Activated naive CD8-positive, alpha-beta T cell treated with anti-CD3 and anti-CD28 coated beads, Interleukin-2, amount 10 ng/mL, durations not matched to agents 7 days and 5 days (primary cell): ENCODE data around the gene ZNF714. TPM values are rescaled to one million over a fixed set of nuclear protein-coding genes. Genes with fewer than 3 reads are reported as not detected.
A peak's percentile ranks its signal among the peaks of the same experiment; 100 is the strongest.

Source experiments
- ATAC-seq: fragments of 150-1000 bp; cut with Tn5 transposase; one replicate; pipeline ENCODE4 v1.10.0; 2021; ENCODE audit warnings: low read depth, moderate library complexity
- POLR2A ChIA-PET: fragments of 350-600 bp; sonication (Branson Sonifier 250); formaldehyde crosslinking; loops from one replicate; lab custom pipeline; 2021; ENCODE audit warnings: antibody characterized with exemption; lab: Charles Lee
- DNase-seq: peaks from one replicate; pipeline ENCODE4 v3.0.0; 2021
- H3K27ac Mint-ChIP-seq: one replicate; pipeline ENCODE4 v1.8.0; 2022; ENCODE audit warnings: mild to moderate bottlenecking, mixed read lengths
- H3K27me3 Mint-ChIP-seq: one replicate; pipeline ENCODE4 v1.8.0; 2022; ENCODE audit warnings: mild to moderate bottlenecking, moderate library complexity, mixed read lengths
- H3K36me3 Mint-ChIP-seq: one replicate; pipeline ENCODE4 v1.8.0; 2021; ENCODE audit warnings: mild to moderate bottlenecking, mixed read lengths
- H3K4me1 Mint-ChIP-seq: one replicate; pipeline ENCODE4 v1.8.0; 2021; ENCODE audit warnings: mixed read lengths
- H3K4me3 Mint-ChIP-seq: one replicate; pipeline ENCODE4 v1.8.0; 2022; ENCODE audit warnings: mild to moderate bottlenecking, moderate library complexity, mixed read lengths
- H3K9me3 Mint-ChIP-seq: one replicate; pipeline ENCODE4 v1.8.0; 2021; ENCODE audit warnings: mixed read lengths
- total RNA-seq, 2 experiments: library from RNA; stranded (reverse); gene quantifications; one replicate each; pipeline ENCODE4 v1.2.3, GENCODE V29; 2021

ZNF714 gene
- total RNA-seq, 2 experiments from 2014 or later: 25.1 to 26.6 TPM

GRCh38 chr19:21141787-21142464 lies 59.9 kb downstream of the ZNF714 start, which contains the start of gene ZNF431:
TSS of gene ZNF431 (plus strand) at chr19:21142040. CDS start at chr19:21142184, 144 bp downstream.
- Mint-ChIP-seq H3K36me3 (peaks cover 51% of the 10 kb centered on the region), H3K27me3 (no peaks in the 10 kb centered on the region), H3K4me3 (peak within 1 kb of the TSS; percentile 96), H3K9me3 (peaks cover 12% of the 10 kb centered on the region), H3K27ac (peak within 1 kb of the TSS; percentile 97), H3K4me1 (peaks cover 15% of the 10 kb centered on the region)
- POLR2A ChIA-PET: interaction anchor here (0.6 to 2.7 kb wide), 19 partner anchors 8 to 1276 kb away, joined by 3 to 19 read pairs (median 5); partner anchors contain the start of genes ZNF253, ZNF429, ZNF43 and ZNF430
- ATAC-seq (peak; percentile 99), DNase-seq (peak; percentile 84)

- H3K36me3 Mint-ChIP-seq: peaks cover 64% of the 10 kb centered on the region
- peaks cover 19% of the 10 kb centered on the region for H3K9me3 Mint-ChIP-seq
- peaks cover 16% of the 10 kb centered on the region for H3K4me1 Mint-ChIP-seq
- H3K27me3 Mint-ChIP-seq: no peaks in the 10 kb centered on the region
- ATAC-seq (no peak), DNase-seq (no peak)
- peak overlapping the region; percentile 42 for H3K27ac Mint-ChIP-seq
- H3K4me3 Mint-ChIP-seq: peak overlapping the region; percentile 47
- POLR2A ChIA-PET: interaction anchor here (1.0 to 2.7 kb wide), 2 partner anchors 58 to 144 kb away, joined by 3 to 16 read pairs; no protein-coding TSS in a partner anchor
Measured at GRCh38 chr19:21143428-21143827, 61.4 kb downstream of the ZNF714 start.

GRCh38 chr19:21143854-21144253 lies 61.9 kb downstream of the ZNF714 start:
- no peak overlapping the region for H3K27ac Mint-ChIP-seq
- peaks cover 16% of the 10 kb centered on the region for H3K4me1 Mint-ChIP-seq
- POLR2A ChIA-PET: interaction anchor here (0.6 to 2.7 kb wide), 2 partner anchors 95 to 144 kb away, joined by 3 to 16 read pairs; no protein-coding TSS in a partner anchor
- H3K9me3 Mint-ChIP-seq: peaks cover 21% of the 10 kb centered on the region
- H3K36me3 Mint-ChIP-seq: peaks cover 68% of the 10 kb centered on the region
- H3K27me3 Mint-ChIP-seq: no peaks in the 10 kb centered on the region
- ATAC-seq: no peak
- no peak overlapping the region for H3K4me3 Mint-ChIP-seq
- no peak for DNase-seq

GRCh38 chr19:21147540-21147939 lies 65.5 kb downstream of the ZNF714 start:
- no peak overlapping the region for H3K4me3 Mint-ChIP-seq
- H3K9me3 Mint-ChIP-seq: peaks cover 21% of the 10 kb centered on the region
- POLR2A ChIA-PET: interaction anchor here (0.6 kb wide), 1 partner anchor 86 kb away, joined by 5 read pairs; no protein-coding TSS in a partner anchor
- DNase-seq (no peak), ATAC-seq (no peak)
- H3K27ac Mint-ChIP-seq: no peak overlapping the region
- H3K27me3 Mint-ChIP-seq: no peaks in the 10 kb centered on the region
- peaks cover 94% of the 10 kb centered on the region for H3K36me3 Mint-ChIP-seq
- H3K4me1 Mint-ChIP-seq: peaks cover 22% of the 10 kb centered on the region

GRCh38 chr19:21148681-21149080 lies 66.7 kb downstream of the ZNF714 start:
- H3K9me3 Mint-ChIP-seq: peaks cover 21% of the 10 kb centered on the region
- no peak overlapping the region for H3K4me3 Mint-ChIP-seq
- H3K36me3 Mint-ChIP-seq: peaks cover 97% of the 10 kb centered on the region
- H3K27ac Mint-ChIP-seq: no peak overlapping the region
- POLR2A ChIA-PET: no interaction called here
- ATAC-seq: no peak
- no peaks in the 10 kb centered on the region for H3K27me3 Mint-ChIP-seq
- peaks cover 12% of the 10 kb centered on the region for H3K4me1 Mint-ChIP-seq
- DNase-seq: no peak

GRCh38 chr19:21149877-21150276 lies 67.9 kb downstream of the ZNF714 start:
- H3K27ac Mint-ChIP-seq: no peak overlapping the region
- peaks cover 21% of the 10 kb centered on the region for H3K9me3 Mint-ChIP-seq
- ATAC-seq (no peak), DNase-seq (no peak)
- H3K27me3 Mint-ChIP-seq: no peaks in the 10 kb centered on the region
- POLR2A ChIA-PET: interaction anchor here (0.8 kb wide), 1 partner anchor 8 kb away, joined by 3 read pairs; the partner anchor contains the start of gene ZNF431
- H3K4me1 Mint-ChIP-seq: peaks cover 11% of the 10 kb centered on the region
- H3K36me3 Mint-ChIP-seq: peaks cover 92% of the 10 kb centered on the region
- no peak overlapping the region for H3K4me3 Mint-ChIP-seq

GRCh38 chr19:21151460-21151859 lies 69.5 kb downstream of the ZNF714 start:
- Mint-ChIP-seq H3K9me3 (peaks cover 30% of the 10 kb centered on the region), H3K36me3 (peaks cover 92% of the 10 kb centered on the region), H3K27me3 (no peaks in the 10 kb centered on the region), H3K4me3 (no peak overlapping the region), H3K27ac (no peak overlapping the region), H3K4me1 (peaks cover 11% of the 10 kb centered on the region)
- DNase-seq (no peak), ATAC-seq (no peak)
- POLR2A ChIA-PET: interaction anchor here (1.2 to 1.3 kb wide), 2 partner anchors 10 to 61 kb away, joined by 4 read pairs; partner anchors contain the start of gene ZNF431

GRCh38 chr19:21158523-21159135 lies 76.6 kb downstream of the ZNF714 start:
- Mint-ChIP-seq H3K4me3 (no peak overlapping the region), H3K27me3 (no peaks in the 10 kb centered on the region), H3K27ac (no peak overlapping the region), H3K36me3 (peaks cover 77% of the 10 kb centered on the region), H3K4me1 (peaks cover 1% of the 10 kb centered on the region), H3K9me3 (peaks cover 21% of the 10 kb centered on the region)
- no peak for DNase-seq
- ATAC-seq: no peak
- POLR2A ChIA-PET: no interaction called here

- ATAC-seq (no peak), DNase-seq (no peak)
- Mint-ChIP-seq H3K36me3 (peaks cover 79% of the 10 kb centered on the region), H3K27me3 (no peaks in the 10 kb centered on the region), H3K9me3 (peaks cover 8% of the 10 kb centered on the region), H3K4me3 (no peak overlapping the region), H3K4me1 (peaks cover 1% of the 10 kb centered on the region), H3K27ac (no peak overlapping the region)
- POLR2A ChIA-PET: interaction anchor here (0.7 kb wide), 1 partner anchor 271 kb away, joined by 3 read pairs; no protein-coding TSS in a partner anchor
Measured at GRCh38 chr19:21164541-21164940, 82.5 kb downstream of the ZNF714 start.

- Mint-ChIP-seq H3K4me3 (no peak overlapping the region), H3K4me1 (peaks cover 3% of the 10 kb centered on the region), H3K9me3 (peaks cover 9% of the 10 kb centered on the region), H3K27me3 (no peaks in the 10 kb centered on the region), H3K36me3 (peaks cover 79% of the 10 kb centered on the region), H3K27ac (no peak overlapping the region)
- DNase-seq (no peak), ATAC-seq (no peak)
- POLR2A ChIA-PET: no interaction called here
Measured at GRCh38 chr19:21166436-21166835, 84.4 kb downstream of the ZNF714 start.

Other genes starting within 250 kb of the ZNF714 start
- 10 to 100 TPM; 22.7 to 25.0 TPM for gene ZNF85, start 159.0 kb upstream of the ZNF714 start, total RNA-seq
- 10 to 100 TPM; 33.9 to 35.0 TPM for gene ZNF430, start 61.5 kb upstream of the ZNF714 start, total RNA-seq
- gene ZNF431, start 59.8 kb downstream of the ZNF714 start, total RNA-seq: 10 to 100 TPM; 21.5 to 28.2 TPM
- 10 to 100 TPM; 28.5 to 30.7 TPM for gene ZNF708, start 247.2 kb downstream of the ZNF714 start, total RNA-seq